GM21447 (cell line): ENCODE results near the gene MLANA.
A peak's percentile ranks its signal among the peaks of the same experiment; 100 is the strongest.

Experiments
- ATAC-seq: cut with Tn5 transposase; IDR thresholded peaks from one replicate; pipeline ENCODE4 v1.9.1; 2021; ENCODE audit not compliant: unreplicated experiment

MLANA gene

GRCh38 chr9:5897851-5898250 lies 7.2 kb downstream of the MLANA start:
- ATAC-seq = no peak

GRCh38 chr9:5899292-5899691 lies 8.6 kb downstream of the MLANA start:
- ATAC-seq = no peak

GRCh38 chr9:5900622-5901021 lies 9.9 kb downstream of the MLANA start:
- ATAC-seq = no peak

- ATAC-seq = no peak
Measured at GRCh38 chr9:5902377-5902776, 11.7 kb downstream of the MLANA start.

DNA sequence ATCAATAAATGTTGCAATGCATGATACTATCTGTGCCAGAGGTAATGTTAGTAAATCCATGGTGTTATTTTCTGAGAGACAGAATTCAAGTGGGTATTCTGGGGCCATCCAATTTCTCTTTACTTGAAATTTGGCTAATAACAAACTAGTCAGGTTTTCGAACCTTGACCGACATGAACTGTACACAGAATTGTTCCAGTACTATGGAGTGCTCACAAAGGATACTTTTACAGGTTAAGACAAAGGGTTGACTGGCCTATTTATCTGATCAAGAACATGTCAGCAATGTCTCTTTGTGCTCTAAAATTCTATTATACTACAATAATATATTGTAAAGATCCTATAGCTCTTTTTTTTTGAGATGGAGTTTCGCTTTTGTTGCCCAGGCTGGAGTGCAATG lies 18.2 kb downstream of the MLANA start:
- ATAC-seq = no peak

- ATAC-seq = no peak
Measured at GRCh38 chr9:5909976-5910375, 19.3 kb downstream of the MLANA start.

DNA sequence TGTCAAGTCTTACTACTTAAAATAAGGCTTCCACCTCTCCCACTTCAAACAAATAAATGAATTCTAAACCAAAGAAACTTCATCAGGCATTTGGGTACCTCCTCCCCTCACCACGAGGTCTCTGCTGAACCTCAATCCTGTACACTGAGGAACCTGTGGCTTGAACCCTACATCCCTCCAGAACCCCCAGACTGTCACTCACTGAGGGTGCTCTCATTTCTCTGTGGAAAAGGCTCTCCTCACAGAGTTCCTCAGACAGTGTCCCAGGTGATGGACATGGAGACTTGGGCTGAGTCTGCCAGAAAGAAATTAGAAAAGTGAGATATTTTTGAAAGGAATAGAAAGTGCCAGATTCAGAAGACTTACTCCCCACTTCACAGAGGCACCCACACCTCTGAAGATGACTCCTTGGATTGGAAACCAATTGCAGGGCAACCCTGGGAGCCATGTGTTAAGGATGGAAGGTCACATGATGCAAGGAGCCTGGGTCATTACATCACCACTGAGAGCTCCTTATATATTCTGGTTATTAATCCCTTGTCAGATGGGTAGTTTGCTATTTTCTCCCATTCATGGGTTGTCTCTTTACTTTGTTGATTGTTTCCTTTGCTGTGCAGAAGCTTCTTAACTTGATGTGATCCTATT lies 19.8 kb downstream of the MLANA start:
- ATAC-seq = no peak

GRCh38 chr9:5915438-5915837 lies 24.7 kb downstream of the MLANA start:
- ATAC-seq = no peak

DNA sequence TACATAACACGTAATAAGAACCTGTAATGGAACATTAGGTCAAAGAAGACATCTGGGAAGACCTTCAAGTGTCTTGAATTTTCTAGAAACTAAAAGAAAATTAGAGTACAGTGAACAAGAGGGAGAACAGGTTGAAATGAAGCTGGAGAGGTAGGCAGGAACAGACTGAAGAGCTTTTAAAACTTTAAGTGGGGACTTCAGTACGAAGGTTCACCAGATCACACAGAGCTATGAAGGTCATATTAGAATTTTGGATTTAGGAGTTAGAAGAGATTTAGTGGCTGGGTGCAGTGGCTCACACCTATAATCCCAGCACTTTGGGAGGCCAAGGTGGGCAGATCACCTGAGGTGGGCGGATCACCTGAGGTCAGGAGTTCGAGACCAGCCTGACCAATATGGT lies 26.6 kb downstream of the MLANA start:
- no peak for ATAC-seq

DNA sequence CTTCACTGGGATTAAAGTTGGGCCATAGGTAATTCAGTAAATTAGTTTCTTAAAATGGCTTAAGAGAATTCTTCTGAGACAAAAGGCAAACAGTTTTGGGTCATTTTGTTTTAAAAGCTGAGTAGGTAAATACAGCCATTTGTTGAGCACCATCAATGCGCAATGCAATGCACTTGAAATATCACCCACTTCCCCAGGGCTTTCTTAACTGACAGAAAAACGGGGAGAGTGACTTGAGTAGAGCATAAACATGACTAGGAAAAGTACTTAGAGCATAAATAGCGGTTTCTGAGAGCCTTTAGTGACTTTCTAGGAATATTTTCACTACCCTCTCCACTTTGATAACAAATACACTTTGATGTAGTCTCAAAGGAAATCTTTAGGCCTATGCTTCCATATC lies 27.2 kb downstream of the MLANA start:
- no peak for ATAC-seq

DNA sequence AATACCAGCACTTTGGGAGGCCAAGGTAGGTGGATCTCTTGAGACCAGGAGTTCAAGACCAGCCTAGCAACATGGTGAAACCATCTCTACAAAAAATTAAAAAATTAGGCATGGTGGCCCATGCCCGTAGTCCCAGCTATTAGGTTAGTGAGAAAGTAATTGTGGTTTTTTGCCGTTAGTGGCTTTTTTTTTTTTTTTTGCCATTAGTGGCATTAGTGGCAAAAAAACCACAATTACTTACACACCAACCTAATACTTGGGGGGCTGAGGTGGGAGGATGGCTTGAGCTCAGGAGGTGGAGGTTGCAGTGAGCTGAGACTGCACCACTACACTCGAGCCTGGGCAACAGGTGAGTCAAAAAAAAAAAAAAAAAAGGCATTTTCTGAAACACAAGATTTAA lies 27.8 kb downstream of the MLANA start:
- ATAC-seq = no peak

DNA sequence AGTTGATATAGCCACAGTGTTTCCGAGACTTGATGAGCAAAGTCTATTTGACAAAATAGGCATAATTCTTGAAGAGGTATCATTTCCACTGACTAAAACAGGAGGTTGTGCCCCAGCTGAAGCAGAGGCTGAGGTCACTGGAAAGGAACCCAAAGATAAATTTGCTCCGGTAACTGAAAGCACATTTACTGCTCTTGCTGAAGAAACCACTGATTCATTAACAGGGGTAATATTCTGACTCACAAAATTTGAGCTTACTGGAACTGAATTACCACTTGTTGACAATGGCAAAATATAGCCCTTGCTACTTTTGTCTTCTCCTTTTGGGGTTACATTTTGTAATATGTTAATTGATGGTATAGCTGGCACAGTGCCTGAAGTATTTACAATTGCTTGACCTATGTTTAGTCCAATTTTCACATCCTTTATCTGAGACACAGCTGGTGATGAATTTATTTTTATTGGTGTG lies 30.2 kb downstream of the MLANA start:
- ATAC-seq = peak; percentile 88

DNA sequence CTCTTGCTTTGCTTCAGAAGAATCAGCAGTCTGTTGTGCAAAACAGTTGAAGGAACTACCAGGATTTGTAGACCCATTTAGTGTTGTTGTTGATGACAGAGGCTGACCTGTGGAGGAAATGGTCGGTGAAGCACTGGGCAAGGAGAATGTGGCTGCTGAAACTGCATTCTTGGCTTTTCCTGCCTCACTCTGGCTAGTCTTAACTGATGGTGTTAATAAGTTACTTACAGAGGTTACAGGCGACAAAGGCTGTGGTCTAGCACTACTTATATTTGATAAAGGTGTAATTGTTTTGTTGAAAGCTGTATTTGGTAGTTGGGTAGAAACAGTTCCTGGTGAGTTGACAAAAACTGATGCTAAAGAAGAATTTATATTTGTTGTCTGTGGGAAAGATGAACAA lies 31.5 kb downstream of the MLANA start:
- ATAC-seq = peak; percentile 41

GRCh38 chr9:5931657-5932056 lies 41.0 kb downstream of the MLANA start:
- ATAC-seq = no peak

DNA sequence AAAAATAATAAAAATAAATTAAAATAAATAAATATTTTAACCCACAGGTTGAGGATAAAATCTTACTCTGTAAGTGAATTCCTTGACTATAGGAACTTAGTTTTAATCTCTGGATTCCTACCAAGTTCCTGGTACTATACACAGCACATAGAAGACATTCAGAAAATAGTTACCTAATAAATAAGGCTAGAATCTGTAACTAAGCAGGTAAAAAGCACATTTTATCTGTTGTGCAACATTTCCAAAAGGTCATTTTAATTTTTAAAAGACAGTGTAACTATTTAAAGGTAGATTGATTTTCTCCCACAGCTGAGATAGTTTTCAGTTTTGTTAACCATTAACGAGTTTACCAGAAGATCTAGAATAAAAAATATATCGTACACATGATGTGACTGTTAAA lies 47.8 kb downstream of the MLANA start:
- ATAC-seq = no peak

GRCh38 chr9:5939530-5939929 lies 48.8 kb downstream of the MLANA start:
- no peak for ATAC-seq

GRCh38 chr9:5941214-5941613 lies 50.5 kb downstream of the MLANA start:
- ATAC-seq = no peak

DNA sequence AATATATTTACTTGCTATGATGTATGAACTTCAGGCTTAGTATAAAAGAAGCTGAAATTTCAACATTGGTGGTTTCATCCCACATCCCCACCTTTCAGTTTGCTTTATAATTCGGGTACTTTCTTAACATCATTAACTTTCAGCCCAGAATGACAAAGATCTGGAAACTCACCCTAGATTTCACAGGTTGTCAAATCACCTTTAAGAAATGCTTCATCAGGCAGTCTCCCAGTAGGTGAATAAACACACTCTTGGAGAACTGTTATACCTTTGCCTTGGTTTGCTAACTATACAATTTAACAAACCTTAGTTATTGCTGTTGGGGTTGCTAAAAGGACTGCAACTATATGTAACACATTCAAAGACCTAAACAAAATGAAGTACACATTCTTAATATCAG lies 54.4 kb downstream of the MLANA start:
- no peak for ATAC-seq

DNA sequence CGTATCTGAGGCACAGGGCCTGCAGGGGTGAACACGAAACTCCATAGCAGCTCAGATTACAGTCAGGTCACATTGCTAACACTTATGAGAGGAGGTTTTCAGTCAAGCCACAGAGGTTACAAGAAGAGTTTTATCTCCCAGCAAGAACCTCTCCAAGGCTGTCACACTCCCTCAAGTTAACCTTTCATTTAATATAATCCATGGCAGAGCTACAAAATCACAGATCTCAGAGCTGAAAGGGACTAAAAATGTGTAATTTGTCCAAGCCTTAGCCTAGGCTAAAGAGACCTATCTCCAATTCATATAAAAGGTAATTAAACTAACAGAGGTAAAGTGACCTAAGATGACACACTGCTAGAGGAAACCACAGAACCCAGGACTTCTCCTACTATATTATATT lies 57.2 kb downstream of the MLANA start:
- no peak for ATAC-seq

DNA sequence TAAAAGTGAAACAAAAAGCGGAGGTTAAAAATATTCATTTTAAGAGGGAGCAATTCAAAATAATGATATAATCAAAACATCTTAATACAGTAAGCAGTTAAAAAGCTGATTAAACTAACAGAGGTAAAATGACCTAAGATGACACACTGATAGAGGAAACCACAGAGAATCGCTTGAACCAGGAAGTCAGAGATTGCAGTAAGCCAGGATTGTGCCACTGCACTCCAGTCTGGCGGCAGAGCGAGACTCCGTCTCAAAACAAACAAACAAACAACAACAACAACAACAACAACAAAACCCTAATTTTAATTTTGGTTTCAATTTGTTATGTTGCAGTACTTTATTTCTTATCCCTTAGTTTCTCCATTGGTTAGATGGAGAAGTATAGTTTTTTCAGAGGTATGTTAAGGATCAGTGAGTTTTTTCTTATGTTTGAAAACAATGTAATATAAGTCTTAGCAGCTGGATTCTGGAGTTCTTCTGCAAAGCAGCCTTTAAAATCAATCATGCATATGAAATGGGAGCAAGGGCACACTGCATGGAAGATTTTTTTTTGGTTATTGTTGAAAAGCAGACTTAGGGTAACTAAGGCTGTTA lies 58.5 kb downstream of the MLANA start:
- ATAC-seq = peak; percentile 87

GRCh38 chr9:5950261-5950660 lies 59.6 kb downstream of the MLANA start:
- no peak for ATAC-seq

DNA sequence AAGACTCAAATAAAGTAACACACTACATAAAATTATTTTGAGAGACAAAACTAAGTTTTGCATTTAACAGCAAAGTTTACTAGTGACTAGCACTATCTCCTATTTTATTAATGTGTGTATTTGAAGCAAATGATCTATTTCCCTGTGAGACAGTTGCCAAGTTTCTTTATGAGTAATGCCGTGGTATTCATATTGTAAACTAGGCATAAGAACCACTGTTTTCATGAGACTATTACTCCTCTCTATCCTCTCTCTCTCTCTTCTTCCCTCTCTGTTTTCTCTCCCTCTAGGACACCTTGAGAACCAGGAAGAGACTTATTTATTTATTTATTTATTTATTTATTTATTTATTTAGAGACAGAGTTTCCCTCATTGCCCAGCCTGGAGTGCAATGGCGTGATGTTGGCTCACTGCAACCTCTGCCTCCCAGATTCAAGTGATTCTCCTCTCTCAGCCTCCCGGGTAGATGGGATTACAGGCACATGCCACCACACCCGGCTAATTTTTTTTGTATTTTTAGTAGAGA lies 61.1 kb downstream of the MLANA start:
- ATAC-seq = no peak
